Neural crest cell (in vitro differentiated cells): ENCODE measurements around the gene FAM170B. TPM values are rescaled to one million over a fixed set of nuclear protein-coding genes. Genes with fewer than 3 reads are reported as not detected.
A peak's percentile ranks its signal among the peaks of the same experiment; 100 is the strongest.

Source experiments
- DNase-seq: peaks from one replicate; pipeline ENCODE4 v3.0.0; 2021; ENCODE audit warnings: low read depth, mixed read lengths, low spot score
- H3K27ac Mint-ChIP-seq: one replicate; pipeline ENCODE4 v1.8.0; 2021; ENCODE audit warnings: mild to moderate bottlenecking, mixed read lengths; ENCODE audit not compliant: unreplicated experiment
- H3K27me3 Mint-ChIP-seq: 2 replicates; pipeline ENCODE4 v1.8.0; 2021; ENCODE audit warnings: low read depth, mild to moderate bottlenecking, mixed read lengths
- H3K36me3 Mint-ChIP-seq: 2 replicates; pipeline ENCODE4 v1.8.0; 2021; ENCODE audit warnings: low read depth, mild to moderate bottlenecking, mixed read lengths
- H3K4me1 Mint-ChIP-seq: 2 replicates; pipeline ENCODE4 v1.8.0; 2021; ENCODE audit warnings: mixed read lengths
- H3K4me3 Mint-ChIP-seq: one replicate; pipeline ENCODE4 v1.8.0; 2021; ENCODE audit warnings: mild to moderate bottlenecking, mixed read lengths
- H3K9me3 Mint-ChIP-seq: 2 replicates; pipeline ENCODE4 v1.8.0; 2021; ENCODE audit warnings: mixed read lengths
- long read RNA-seq: library from polyadenylated mRNA; unstranded; transcript quantifications from one replicate; pipeline ENCODE4 v2.0.0, GENCODE V29; 2020
- total RNA-seq: library from RNA; stranded (reverse); gene quantifications from 2 replicates; pipeline ENCODE4 v1.2.1, GENCODE V29; 2021
- TF ChIP-seq, protein P1 (sequence below): fragments of 200-600 bp; sonication (generic); conservative IDR thresholded peaks from 2 replicates; pipeline ENCODE4 v1.5.0; 2021; ENCODE audit warnings: antibody characterized with exemption, mild to moderate bottlenecking

The FAM170B gene
- total RNA-seq, result not detected in 2 replicates
- long read RNA-seq, result 0 reads

DNA sequence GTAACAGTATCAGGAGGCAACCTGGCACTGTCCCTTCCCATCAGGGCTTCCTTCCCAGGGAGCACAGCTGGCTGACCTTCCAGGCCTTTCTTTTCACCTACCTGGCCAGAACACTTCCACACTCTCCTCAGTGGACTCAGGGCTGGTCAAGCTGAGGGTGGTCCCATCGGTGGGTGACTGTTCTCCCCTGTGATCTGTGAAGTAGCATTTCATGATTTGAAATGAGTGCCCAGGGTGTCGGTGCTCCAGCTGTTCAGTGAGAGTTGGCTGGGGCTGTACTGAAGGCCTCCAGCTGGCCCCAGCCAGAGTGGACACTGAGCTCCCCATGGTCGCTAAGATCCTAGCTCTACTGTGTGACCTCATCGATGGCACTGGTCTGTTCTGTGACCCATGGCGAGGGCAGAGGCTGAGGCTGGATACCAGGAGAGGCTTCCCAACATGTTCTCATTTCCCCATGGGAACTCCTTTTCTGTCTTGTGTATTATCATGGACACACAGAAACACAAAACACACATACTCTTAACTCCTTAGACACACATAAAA, at the start of gene FAM170B:
TSS of gene FAM170B (minus strand) at position 316 of the 543 bp plus-strand sequence. CDS start at position 213, 103 bp downstream.
- no peak for DNase-seq
- no peaks in the 10 kb centered on the region for H3K27me3 Mint-ChIP-seq
- TF ChIP-seq, protein P1, sequence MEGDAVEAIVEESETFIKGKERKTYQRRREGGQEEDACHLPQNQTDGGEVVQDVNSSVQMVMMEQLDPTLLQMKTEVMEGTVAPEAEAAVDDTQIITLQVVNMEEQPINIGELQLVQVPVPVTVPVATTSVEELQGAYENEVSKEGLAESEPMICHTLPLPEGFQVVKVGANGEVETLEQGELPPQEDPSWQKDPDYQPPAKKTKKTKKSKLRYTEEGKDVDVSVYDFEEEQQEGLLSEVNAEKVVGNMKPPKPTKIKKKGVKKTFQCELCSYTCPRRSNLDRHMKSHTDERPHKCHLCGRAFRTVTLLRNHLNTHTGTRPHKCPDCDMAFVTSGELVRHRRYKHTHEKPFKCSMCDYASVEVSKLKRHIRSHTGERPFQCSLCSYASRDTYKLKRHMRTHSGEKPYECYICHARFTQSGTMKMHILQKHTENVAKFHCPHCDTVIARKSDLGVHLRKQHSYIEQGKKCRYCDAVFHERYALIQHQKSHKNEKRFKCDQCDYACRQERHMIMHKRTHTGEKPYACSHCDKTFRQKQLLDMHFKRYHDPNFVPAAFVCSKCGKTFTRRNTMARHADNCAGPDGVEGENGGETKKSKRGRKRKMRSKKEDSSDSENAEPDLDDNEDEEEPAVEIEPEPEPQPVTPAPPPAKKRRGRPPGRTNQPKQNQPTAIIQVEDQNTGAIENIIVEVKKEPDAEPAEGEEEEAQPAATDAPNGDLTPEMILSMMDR, result no peak
- H3K36me3 Mint-ChIP-seq, result no peaks in the 10 kb centered on the region
- peaks cover 7% of the 10 kb centered on the region for H3K9me3 Mint-ChIP-seq
- H3K27ac Mint-ChIP-seq, result peak within 1 kb of the TSS; percentile 48
- H3K4me3 Mint-ChIP-seq, result no peak within 1 kb of the TSS
- peaks cover 3% of the 10 kb centered on the region for H3K4me1 Mint-ChIP-seq

DNA sequence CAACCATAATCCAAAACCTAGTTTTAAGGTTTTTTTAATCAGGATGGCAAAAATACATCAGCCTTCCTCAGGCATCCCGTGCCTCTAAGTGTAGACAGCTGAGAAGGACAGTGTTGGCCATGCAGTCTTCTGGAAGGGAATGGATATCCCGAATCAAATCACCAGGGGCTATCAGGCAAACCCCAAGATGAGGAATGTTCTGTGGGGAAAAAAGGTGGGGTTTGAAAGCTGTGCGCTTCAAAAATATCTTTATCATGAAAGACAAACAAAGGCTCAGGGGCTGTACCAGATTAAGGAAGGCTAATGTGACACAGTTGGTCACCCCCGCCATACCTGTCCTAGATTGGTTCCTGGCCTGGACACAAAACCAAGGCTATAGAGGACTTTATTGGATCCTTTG, 49.0 kb upstream of the FAM170B start:
- H3K4me1 Mint-ChIP-seq, result peaks cover 5% of the 10 kb centered on the region

DNA sequence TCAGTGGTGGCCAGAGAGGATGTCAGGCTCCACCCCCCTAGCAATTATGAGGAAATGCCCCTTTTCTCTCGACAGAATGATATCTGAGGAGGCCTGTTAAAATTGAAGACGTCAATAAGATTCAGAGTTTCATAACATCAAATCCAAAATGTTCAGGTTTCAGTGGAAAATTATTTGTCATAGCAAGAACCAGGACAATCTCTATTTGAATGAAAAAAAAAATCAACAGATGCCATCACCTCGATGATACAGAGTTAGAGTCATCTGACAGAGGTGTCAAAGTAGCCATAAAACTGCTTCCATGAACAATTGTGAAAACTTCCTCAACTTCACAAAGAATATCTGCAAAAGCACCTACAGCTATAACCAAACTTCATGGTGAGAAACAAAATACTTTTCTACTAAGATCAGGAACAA, 46.6 kb upstream of the FAM170B start:
- Mint-ChIP-seq H3K4me3 (no peak overlapping the region), H3K27ac (no peak overlapping the region), H3K36me3 (no peaks in the 10 kb centered on the region), H3K27me3 (no peaks in the 10 kb centered on the region), H3K9me3 (no peaks in the 10 kb centered on the region), H3K4me1 (peaks cover 18% of the 10 kb centered on the region)
- DNase-seq, result no peak
- TF ChIP-seq, protein P1, result no peak

More for the DNA sequence above, 49.0 kb upstream of the FAM170B start:
- Mint-ChIP-seq H3K27ac (no peak overlapping the region), H3K4me3 (no peak overlapping the region), H3K27me3 (no peaks in the 10 kb centered on the region), H3K36me3 (no peaks in the 10 kb centered on the region), H3K9me3 (no peaks in the 10 kb centered on the region)
- TF ChIP-seq, protein P1, result no peak
- no peak for DNase-seq

DNA sequence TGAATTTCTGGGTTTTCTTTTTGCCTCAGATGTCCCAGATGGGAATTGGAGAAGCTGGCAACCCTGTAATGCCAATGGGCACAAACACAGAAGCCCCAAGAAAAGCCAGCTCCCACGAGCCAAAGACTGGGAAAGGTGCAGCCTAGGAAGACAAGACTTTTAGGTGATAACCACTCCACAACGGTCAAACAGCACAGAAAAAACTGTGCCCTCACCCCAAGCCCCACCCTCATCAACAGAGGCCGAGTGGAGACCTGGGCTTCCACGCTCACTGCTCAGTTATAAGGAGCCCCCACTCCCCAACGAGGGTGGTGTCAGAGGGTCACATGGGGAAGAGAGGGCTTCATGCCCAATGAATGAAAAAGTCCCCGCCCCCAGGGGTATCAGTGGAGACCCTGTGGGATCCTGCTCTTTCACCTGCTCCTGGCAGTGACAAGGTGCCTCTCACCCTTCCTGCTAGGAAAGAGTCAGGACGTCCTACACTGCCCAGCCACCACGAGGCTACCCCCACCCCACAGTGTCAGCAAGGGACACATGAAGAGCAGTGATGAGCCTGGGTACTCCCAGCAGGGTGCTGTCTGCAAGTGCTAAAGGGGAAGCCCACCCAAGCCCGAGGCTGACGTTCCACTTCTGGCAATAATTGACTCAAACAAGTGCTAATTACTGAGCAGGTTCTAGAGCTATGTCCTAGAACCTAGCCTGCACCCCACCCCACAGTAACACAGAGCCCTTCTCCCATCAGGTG, 46.0 kb upstream of the FAM170B start:
- TF ChIP-seq, protein P1, result no peak
- H3K9me3 Mint-ChIP-seq, result no peaks in the 10 kb centered on the region
- no peak for DNase-seq
- H3K4me3 Mint-ChIP-seq, result no peak overlapping the region
- H3K36me3 Mint-ChIP-seq, result no peaks in the 10 kb centered on the region
- no peak overlapping the region for H3K27ac Mint-ChIP-seq
- no peaks in the 10 kb centered on the region for H3K27me3 Mint-ChIP-seq
- peaks cover 20% of the 10 kb centered on the region for H3K4me1 Mint-ChIP-seq

DNA sequence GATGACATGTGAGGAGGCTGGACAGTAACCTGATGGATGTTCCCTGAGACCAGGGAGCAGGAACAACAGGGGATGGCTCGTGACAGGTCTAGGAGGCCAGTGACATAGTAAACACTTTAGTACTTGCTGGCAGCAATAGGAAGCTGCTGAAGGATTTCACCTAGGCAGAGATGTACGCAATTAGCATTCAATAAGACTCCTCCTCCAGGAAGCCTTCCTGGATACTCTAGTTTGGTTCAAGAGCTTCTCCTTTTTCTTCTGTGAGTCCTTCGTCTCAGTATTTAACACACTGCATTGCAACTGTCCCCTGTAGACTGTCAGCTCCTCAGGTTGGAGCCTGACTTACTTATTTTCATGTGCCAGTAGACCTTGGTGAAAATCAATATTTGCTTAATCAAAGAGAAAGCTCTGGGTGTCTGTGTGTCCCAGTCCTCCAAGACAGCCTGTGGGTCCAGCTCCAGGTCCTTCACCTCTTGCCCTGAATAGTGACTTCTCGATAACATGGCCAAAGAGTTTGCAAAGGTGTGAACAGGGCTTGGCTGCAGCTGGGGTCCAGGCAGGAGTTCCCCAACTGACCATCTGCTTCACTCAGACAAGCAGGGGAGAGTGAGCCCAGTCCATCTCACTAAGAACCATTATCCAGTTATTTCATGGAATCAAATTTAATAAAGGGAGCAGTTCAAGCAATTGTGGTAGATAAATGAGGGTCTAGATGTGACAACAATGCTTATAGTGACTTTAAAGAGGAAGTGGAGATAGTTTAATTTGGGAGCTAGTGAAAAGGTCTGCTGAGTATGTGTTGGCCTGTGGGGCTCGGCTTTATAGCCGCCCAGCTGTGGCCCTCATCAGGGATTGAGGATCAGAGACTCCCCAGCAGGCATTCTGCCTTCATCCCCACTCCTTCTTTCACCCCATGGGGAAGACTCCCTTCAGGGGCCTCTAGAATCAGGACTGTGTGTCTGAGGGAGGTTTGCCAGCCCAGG, 45.0 kb upstream of the FAM170B start:
- no peaks in the 10 kb centered on the region for H3K9me3 Mint-ChIP-seq
- no peak for DNase-seq
- H3K4me3 Mint-ChIP-seq, result no peak overlapping the region
- no peaks in the 10 kb centered on the region for H3K36me3 Mint-ChIP-seq
- no peaks in the 10 kb centered on the region for H3K27me3 Mint-ChIP-seq
- H3K27ac Mint-ChIP-seq, result peak overlapping the region; percentile 93
- peaks cover 22% of the 10 kb centered on the region for H3K4me1 Mint-ChIP-seq
- TF ChIP-seq, protein P1, result no peak
